ENCODE results near the gene AK9.

- TF ChIP-seq, protein P1, sequence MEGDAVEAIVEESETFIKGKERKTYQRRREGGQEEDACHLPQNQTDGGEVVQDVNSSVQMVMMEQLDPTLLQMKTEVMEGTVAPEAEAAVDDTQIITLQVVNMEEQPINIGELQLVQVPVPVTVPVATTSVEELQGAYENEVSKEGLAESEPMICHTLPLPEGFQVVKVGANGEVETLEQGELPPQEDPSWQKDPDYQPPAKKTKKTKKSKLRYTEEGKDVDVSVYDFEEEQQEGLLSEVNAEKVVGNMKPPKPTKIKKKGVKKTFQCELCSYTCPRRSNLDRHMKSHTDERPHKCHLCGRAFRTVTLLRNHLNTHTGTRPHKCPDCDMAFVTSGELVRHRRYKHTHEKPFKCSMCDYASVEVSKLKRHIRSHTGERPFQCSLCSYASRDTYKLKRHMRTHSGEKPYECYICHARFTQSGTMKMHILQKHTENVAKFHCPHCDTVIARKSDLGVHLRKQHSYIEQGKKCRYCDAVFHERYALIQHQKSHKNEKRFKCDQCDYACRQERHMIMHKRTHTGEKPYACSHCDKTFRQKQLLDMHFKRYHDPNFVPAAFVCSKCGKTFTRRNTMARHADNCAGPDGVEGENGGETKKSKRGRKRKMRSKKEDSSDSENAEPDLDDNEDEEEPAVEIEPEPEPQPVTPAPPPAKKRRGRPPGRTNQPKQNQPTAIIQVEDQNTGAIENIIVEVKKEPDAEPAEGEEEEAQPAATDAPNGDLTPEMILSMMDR (conservative IDR thresholded peaks at IDR 0.05; ENCODE audit: low read depth, low read length) = no peak
- TF ChIP-seq RAD21 (IDR thresholded peaks at IDR 0.05; ENCODE audit: low read length) = no peak
Observed at GRCh38 chr6:109718991-109719390, 28.0 kb upstream of the AK9 start.
